Colonic mucosa (tissue), 4 donors: ENCODE results near the gene HSPA12A. TPM values are rescaled to one million over a fixed set of nuclear protein-coding genes. Genes with fewer than 3 reads are reported as not detected.

Source experiments
- DNase-seq: peaks from one replicate; pipeline ENCODE4 v3.0.0-alpha.2; 2020
- H3K27ac ChIP-seq: fragments of 200-600 bp; one replicate; pipeline ENCODE4 v1.8.0; 2021
- H3K27me3 ChIP-seq: fragments of 200-600 bp; one replicate; pipeline ENCODE4 v1.8.0; 2021
- H3K36me3 ChIP-seq: fragments of 200-600 bp; one replicate; pipeline ENCODE4 v1.8.0; 2021
- H3K4me1 ChIP-seq: fragments of 200-600 bp; one replicate; pipeline ENCODE4 v1.8.0; 2021; ENCODE audit warnings: mild to moderate bottlenecking
- H3K4me3 ChIP-seq: fragments of 200-600 bp; one replicate; pipeline ENCODE4 v1.8.0; 2021
- H3K9ac ChIP-seq, 2 donors: one replicate each; pipeline ENCODE4 v1.7.0; 2013; ENCODE audit warnings: control low read depth in 2 of 2, low read depth in 2 of 2, low read length in 2 of 2
- H3K9me3 ChIP-seq: fragments of 200-600 bp; one replicate; pipeline ENCODE4 v1.8.0; 2021
- intact Hi-C: fragments of 100-400 bp; cut with DNase I; formaldehyde crosslinking; loops from one replicate; pipeline ENCODE4 v1.14.1; 2022
- total RNA-seq, 2 donors: library from RNA; stranded (reverse); fragmentation: NEBNext Ultra II Directional in 1 of 2; extraction: Animal tissue kit (Norgen Biotek cat#: 25700) in 1 of 2; gene quantifications; one replicate each; pipeline ENCODE4 v1.2.1, GENCODE V29; 2021
- TF ChIP-seq, protein P1 (sequence below): fragments of 200-600 bp; IDR thresholded peaks from one replicate; pipeline ENCODE4 v1.8.0; 2022; ENCODE audit warnings: antibody characterized with exemption, mild to moderate bottlenecking
- donor health status: healthy.
- donor health status: DM: no; HTN: no; CAD: no.
- donor health status: DM: no; HTN: no; CAD: no.

Gene HSPA12A
- total RNA-seq, 2 donors from 2014 or later, result 6.2 to 7.0 TPM

DNA sequence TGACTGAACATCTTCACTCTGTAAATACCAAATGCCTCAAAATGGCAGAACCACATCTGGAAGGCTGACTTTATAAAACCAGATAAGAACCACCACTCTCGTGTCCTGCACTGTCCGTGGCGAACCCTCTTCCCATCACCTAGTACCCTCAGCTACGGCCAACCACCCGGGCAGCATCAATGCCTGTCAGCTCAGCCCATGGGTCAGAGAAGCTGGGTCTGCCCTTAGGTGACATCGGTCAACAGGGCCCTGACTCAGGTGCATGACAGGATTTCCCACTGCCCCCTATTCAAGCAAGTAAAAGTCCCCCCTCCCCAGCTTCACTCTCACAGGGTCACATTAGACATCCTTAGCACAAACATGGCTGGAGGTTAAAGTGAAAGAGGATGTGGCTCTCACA, 56.6 kb downstream of the HSPA12A start:
- Histone ChIP-seq H3K36me3 (no peaks in the 10 kb centered on the region), H3K9ac (no peak overlapping the region), H3K27ac (no peak overlapping the region), H3K4me3 (no peak overlapping the region), H3K4me1 (no peaks in the 10 kb centered on the region), H3K27me3 (no peaks in the 10 kb centered on the region), H3K9me3 (no peaks in the 10 kb centered on the region)
- intact Hi-C loops, result no loop called here
- no peak for DNase-seq
- TF ChIP-seq, protein P1, sequence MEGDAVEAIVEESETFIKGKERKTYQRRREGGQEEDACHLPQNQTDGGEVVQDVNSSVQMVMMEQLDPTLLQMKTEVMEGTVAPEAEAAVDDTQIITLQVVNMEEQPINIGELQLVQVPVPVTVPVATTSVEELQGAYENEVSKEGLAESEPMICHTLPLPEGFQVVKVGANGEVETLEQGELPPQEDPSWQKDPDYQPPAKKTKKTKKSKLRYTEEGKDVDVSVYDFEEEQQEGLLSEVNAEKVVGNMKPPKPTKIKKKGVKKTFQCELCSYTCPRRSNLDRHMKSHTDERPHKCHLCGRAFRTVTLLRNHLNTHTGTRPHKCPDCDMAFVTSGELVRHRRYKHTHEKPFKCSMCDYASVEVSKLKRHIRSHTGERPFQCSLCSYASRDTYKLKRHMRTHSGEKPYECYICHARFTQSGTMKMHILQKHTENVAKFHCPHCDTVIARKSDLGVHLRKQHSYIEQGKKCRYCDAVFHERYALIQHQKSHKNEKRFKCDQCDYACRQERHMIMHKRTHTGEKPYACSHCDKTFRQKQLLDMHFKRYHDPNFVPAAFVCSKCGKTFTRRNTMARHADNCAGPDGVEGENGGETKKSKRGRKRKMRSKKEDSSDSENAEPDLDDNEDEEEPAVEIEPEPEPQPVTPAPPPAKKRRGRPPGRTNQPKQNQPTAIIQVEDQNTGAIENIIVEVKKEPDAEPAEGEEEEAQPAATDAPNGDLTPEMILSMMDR, result no peak

DNA sequence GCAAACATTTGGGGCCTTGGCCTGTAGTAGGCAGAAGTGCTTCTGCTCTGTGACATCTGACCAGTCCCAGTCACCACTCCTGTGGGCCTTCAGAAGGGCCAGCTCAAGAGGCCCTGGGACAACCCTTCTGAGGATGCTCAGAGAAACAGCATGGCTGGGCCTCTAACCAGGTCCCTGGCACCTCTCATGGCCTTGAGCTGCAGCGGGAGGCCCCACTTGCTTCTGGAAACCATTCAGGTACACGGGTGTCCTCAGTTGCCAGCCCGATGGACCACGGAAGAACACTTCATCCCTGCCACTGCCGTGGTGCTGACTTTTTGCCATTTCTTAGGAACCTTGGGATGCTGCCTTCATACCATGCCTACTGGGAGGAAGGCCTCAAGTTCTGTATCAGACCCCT, 57.6 kb downstream of the HSPA12A start:
- Histone ChIP-seq H3K27me3 (no peaks in the 10 kb centered on the region), H3K9me3 (no peaks in the 10 kb centered on the region), H3K27ac (no peak overlapping the region), H3K4me1 (no peaks in the 10 kb centered on the region), H3K4me3 (no peak overlapping the region), H3K36me3 (no peaks in the 10 kb centered on the region), H3K9ac (no peak overlapping the region)
- intact Hi-C loops, result no loop called here
- TF ChIP-seq, protein P1, result no peak
- no peak for DNase-seq

DNA sequence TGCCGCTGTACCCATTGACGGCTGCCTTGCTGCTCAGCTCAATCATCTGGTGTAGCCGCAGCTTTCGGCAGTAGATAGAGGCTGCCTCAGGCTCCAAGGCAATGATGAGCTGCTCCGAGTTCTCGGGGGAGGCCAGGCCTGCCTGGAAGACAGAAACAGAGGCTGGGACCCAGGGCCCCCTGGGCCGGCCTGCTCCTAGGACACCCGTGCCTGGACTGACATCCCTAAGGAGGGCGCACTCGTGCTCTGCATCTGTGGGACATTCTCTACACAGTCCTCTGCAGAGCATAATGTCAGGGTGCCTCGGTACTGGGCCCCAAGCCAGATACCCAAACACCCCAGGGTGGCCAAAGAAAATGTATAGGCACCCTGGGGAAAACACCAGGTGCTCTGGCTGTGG, 58.5 kb downstream of the HSPA12A start:
- no peak overlapping the region for H3K9ac ChIP-seq
- intact Hi-C loops, result loop anchor here (2.0 kb wide), 1 partner anchor 105 kb away; no protein-coding TSS in a partner anchor
- DNase-seq, result no peak
- H3K36me3 ChIP-seq, result no peaks in the 10 kb centered on the region
- H3K9me3 ChIP-seq, result no peaks in the 10 kb centered on the region
- H3K27me3 ChIP-seq, result no peaks in the 10 kb centered on the region
- H3K27ac ChIP-seq, result no peak overlapping the region
- H3K4me1 ChIP-seq, result no peaks in the 10 kb centered on the region
- TF ChIP-seq, protein P1, result no peak
- H3K4me3 ChIP-seq, result no peak overlapping the region

DNA sequence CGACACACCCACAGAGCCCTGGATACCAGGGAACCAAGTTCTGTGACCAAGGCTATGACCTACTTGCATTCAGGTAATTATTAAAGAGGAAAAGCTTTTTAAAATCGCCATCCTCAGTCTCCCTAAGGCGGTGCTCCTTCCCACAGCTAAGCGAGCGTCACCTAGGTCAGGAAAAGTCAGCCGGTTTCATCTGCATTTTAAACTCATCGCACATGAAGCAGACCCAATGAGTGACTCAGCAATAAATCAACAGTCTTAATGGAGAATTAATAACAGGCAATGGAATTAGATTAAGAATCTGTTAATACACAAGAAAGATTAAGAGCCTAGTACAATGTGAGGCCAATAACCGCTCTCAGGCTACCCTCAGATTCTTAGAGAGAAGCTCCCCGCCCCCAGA, 59.2 kb downstream of the HSPA12A start:
- no peak overlapping the region for H3K9ac ChIP-seq
- no peak for DNase-seq
- TF ChIP-seq, protein P1, result no peak
- H3K9me3 ChIP-seq, result no peaks in the 10 kb centered on the region
- no peak overlapping the region for H3K4me3 ChIP-seq
- intact Hi-C loops, result loop anchor here (2.0 kb wide), 1 partner anchor 106 kb away; no protein-coding TSS in a partner anchor
- no peaks in the 10 kb centered on the region for H3K4me1 ChIP-seq
- no peaks in the 10 kb centered on the region for H3K36me3 ChIP-seq
- H3K27ac ChIP-seq, result no peak overlapping the region
- no peaks in the 10 kb centered on the region for H3K27me3 ChIP-seq

DNA sequence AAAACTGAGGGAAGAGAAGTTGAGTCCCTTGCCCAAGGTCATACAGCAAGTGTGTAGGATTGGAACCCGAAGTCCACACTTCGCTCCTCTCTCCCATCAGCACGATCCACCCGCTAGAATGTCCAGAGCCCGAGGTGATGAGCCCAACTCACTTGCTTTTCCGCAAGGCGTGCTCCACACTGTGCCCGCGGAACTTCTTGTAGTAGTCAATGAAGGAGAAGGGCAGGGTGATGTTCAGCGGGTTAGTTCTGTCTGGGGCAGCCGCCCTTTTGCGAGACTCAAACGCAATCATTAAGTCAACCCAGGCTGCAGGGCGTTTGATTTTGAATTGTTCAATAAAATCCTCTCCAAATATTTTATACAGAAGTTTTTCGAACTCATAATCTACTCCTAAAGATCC, 63.0 kb downstream of the HSPA12A start:
- Histone ChIP-seq H3K36me3 (no peaks in the 10 kb centered on the region), H3K4me1 (no peaks in the 10 kb centered on the region), H3K27ac (no peak overlapping the region), H3K9ac (no peak overlapping the region), H3K4me3 (no peak overlapping the region), H3K9me3 (no peaks in the 10 kb centered on the region), H3K27me3 (no peaks in the 10 kb centered on the region)
- intact Hi-C loops, result no loop called here
- DNase-seq, result no peak
- TF ChIP-seq, protein P1, result no peak

DNA sequence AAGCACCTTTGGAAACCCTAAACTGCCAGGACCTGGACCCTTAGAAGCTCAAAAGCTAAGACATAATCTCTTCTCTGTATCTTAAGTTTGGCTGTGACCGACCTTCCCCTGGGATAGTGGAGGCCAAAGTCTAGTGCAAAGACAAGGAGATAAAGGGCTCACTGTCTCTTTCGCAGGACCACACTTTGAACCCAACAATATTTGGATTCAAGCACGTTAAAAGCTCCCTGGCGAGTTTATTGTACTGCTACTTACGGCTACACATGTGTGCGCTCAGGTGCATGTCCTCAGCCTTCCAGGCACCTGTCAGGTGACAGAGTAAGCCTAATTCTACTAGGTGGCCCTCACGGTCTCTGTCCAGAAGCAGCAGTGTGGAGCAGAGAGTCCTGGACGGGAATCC, 65.7 kb downstream of the HSPA12A start:
- H3K36me3 ChIP-seq, result no peaks in the 10 kb centered on the region
- no peaks in the 10 kb centered on the region for H3K9me3 ChIP-seq
- no peak overlapping the region for H3K27ac ChIP-seq
- H3K4me3 ChIP-seq, result no peak overlapping the region
- H3K4me1 ChIP-seq, result no peaks in the 10 kb centered on the region
- no peaks in the 10 kb centered on the region for H3K27me3 ChIP-seq
- DNase-seq, result no peak
- H3K9ac ChIP-seq, result no peak overlapping the region
- TF ChIP-seq, protein P1, result no peak
- intact Hi-C loops, result no loop called here
